GM23338 (cell line): ENCODE measurements around the gene HLCS. TPM values are rescaled to one million over a fixed set of nuclear protein-coding genes. Genes with fewer than 3 reads are reported as not detected.

Source experiments
- ATAC-seq: fragments of 200-7000 bp; cut with Tn5 transposase; 3 replicates; pipeline ENCODE4 v1.9.1; 2020
- DNase-seq: peaks from one replicate; pipeline ENCODE4 v3.0.0-alpha.2; 2015; ENCODE audit warnings: low spot score
- H2AFZ ChIP-seq: fragments of 200-600 bp; sonication (generic); 2 replicates; pipeline ENCODE4 v1.8.0; 2016; ENCODE audit warnings: antibody characterized with exemption, mild to moderate bottlenecking, moderate library complexity
- H3F3A ChIP-seq: fragments of 200-600 bp; sonication (generic); replicated peaks from 2 replicates; pipeline ENCODE4 v1.8.0; 2017; ENCODE audit warnings: antibody characterized with exemption, mixed run types, low read depth
- H3K27ac ChIP-seq: fragments of 200-600 bp; sonication (generic); 2 replicates; pipeline ENCODE4 v1.6.1; 2016; ENCODE audit warnings: low read depth
- H3K27me3 ChIP-seq: fragments of 200-600 bp; sonication (generic); 2 replicates; pipeline ENCODE4 v1.8.0; 2016; ENCODE audit warnings: mild to moderate bottlenecking, mixed run types, moderate library complexity; ENCODE audit not compliant: insufficient read depth
- H3K36me3 ChIP-seq: fragments of 200-600 bp; sonication (generic); 2 replicates; pipeline ENCODE4 v1.8.0; 2016; ENCODE audit warnings: mild to moderate bottlenecking; ENCODE audit not compliant: insufficient read depth
- H3K4me1 ChIP-seq: fragments of 200-600 bp; sonication (generic); 2 replicates; pipeline ENCODE4 v1.8.0; 2016; ENCODE audit warnings: mild to moderate bottlenecking, moderate library complexity; ENCODE audit not compliant: insufficient read depth
- H3K4me2 ChIP-seq: fragments of 200-600 bp; sonication (generic); 2 replicates; pipeline ENCODE4 v1.7.1; 2017; ENCODE audit warnings: mixed run types
- H3K4me3 ChIP-seq: fragments of 200-600 bp; sonication (generic); 2 replicates; pipeline ENCODE4 v1.6.1; 2016; ENCODE audit warnings: mixed run types
- H3K79me2 ChIP-seq: fragments of 200-600 bp; sonication (generic); replicated peaks from 2 replicates; pipeline ENCODE4 v1.8.0; 2017; ENCODE audit warnings: mild to moderate bottlenecking; ENCODE audit not compliant: insufficient read depth
- H3K9me2 ChIP-seq: fragments of 200-600 bp; sonication (generic); 2 replicates; pipeline ENCODE4 v1.8.0; 2017; ENCODE audit not compliant: insufficient read depth
- H4K20me1 ChIP-seq: fragments of 200-600 bp; sonication (generic); replicated peaks from 2 replicates; pipeline ENCODE4 v1.8.0; 2017; ENCODE audit warnings: mild to moderate bottlenecking; ENCODE audit not compliant: insufficient read depth
- H3K27ac Mint-ChIP-seq: 2 replicates; pipeline ENCODE4 v1.8.0; 2020; ENCODE audit warnings: inconsistent platforms, mild to moderate bottlenecking, moderate library complexity, mixed read lengths
- H3K27me3 Mint-ChIP-seq: 3 replicates; pipeline ENCODE4 v1.8.0; 2022; ENCODE audit warnings: low read depth, mild to moderate bottlenecking, moderate library complexity, mixed read lengths, inconsistent platforms; ENCODE audit not compliant: insufficient read depth, poor library complexity
- H3K36me3 Mint-ChIP-seq: 3 replicates; pipeline ENCODE4 v1.8.0; 2021; ENCODE audit warnings: low read depth, mild to moderate bottlenecking, inconsistent platforms, moderate library complexity, mixed read lengths
- H3K4me1 Mint-ChIP-seq: 3 replicates; pipeline ENCODE4 v1.8.0; 2020; ENCODE audit warnings: mild to moderate bottlenecking, inconsistent platforms, mixed read lengths
- H3K4me3 Mint-ChIP-seq: 3 replicates; pipeline ENCODE4 v1.8.0; 2021; ENCODE audit warnings: moderate library complexity, mild to moderate bottlenecking, inconsistent platforms, mixed read lengths
- H3K9me3 Mint-ChIP-seq: 3 replicates; pipeline ENCODE4 v1.8.0; 2020; ENCODE audit warnings: moderate library complexity, mild to moderate bottlenecking, inconsistent platforms, mixed read lengths
- CREB1 ChIP-seq: fragments of 250-450 bp; sonication (Bioruptor Pico); IDR thresholded peaks from 2 replicates; pipeline ENCODE4 v1.5.0; 2020; ENCODE audit warnings: low read depth, mild to moderate bottlenecking, moderate library complexity
- EZH2 ChIP-seq: fragments of 200-600 bp; sonication (generic); IDR thresholded peaks from one replicate; pipeline ENCODE4 v1.8.0; 2017; ENCODE audit warnings: antibody characterized with exemption, mild to moderate bottlenecking, low read depth; ENCODE audit not compliant: unreplicated experiment
- EZH2phosphoT487 ChIP-seq: fragments of 200-600 bp; sonication (generic); IDR thresholded peaks from one replicate; pipeline ENCODE4 v1.8.1; 2018; ENCODE audit warnings: antibody characterized with exemption; ENCODE audit not compliant: unreplicated experiment
- JUNB ChIP-seq: IDR thresholded peaks from one replicate; pipeline ENCODE4 v1.6.1; 2016; ENCODE audit warnings: antibody characterized with exemption; ENCODE audit not compliant: unreplicated experiment
- NANOG ChIP-seq: IDR thresholded peaks from 2 replicates; pipeline ENCODE4 v1.6.1; 2016; ENCODE audit warnings: antibody characterized with exemption, borderline replicate concordance
- POLR2AphosphoS5 ChIP-seq: IDR thresholded peaks from 2 replicates; pipeline ENCODE4 v1.6.1; 2016; ENCODE audit warnings: antibody characterized with exemption, low read depth
- REST ChIP-seq: IDR thresholded peaks from one replicate; pipeline ENCODE4 v1.6.1; 2018; ENCODE audit warnings: antibody characterized with exemption; ENCODE audit not compliant: unreplicated experiment
- STAT1 ChIP-seq: IDR thresholded peaks from one replicate; pipeline ENCODE4 v1.6.1; 2016; ENCODE audit warnings: antibody characterized with exemption; ENCODE audit not compliant: unreplicated experiment
- ZNF114 ChIP-seq: fragments of 250-450 bp; sonication (Bioruptor Pico); IDR thresholded peaks from 2 replicates; pipeline ENCODE4 v1.5.0; 2020; ENCODE audit warnings: mild to moderate bottlenecking, moderate library complexity
- ZNF331 ChIP-seq: fragments of 250-450 bp; sonication (Bioruptor Pico); IDR thresholded peaks from 2 replicates; pipeline ENCODE4 v1.5.0; 2020; ENCODE audit warnings: low read depth, mild to moderate bottlenecking, moderate library complexity
- ZNF462 ChIP-seq: fragments of 250-450 bp; sonication (Bioruptor Pico); IDR thresholded peaks from 2 replicates; pipeline ENCODE4 v1.5.0; 2020; ENCODE audit warnings: mild to moderate bottlenecking, moderate library complexity
- polyA plus RNA-seq: library from polyadenylated mRNA; unstranded; fragments of >200 nt; fragmentation: Nextera tagmentation; extraction: Ambion mirVana; gene quantifications from 2 replicates; pipeline ENCODE4 v1.2.1, GENCODE V29; 2016
- total RNA-seq: library from RNA; depleted of rRNA; stranded (reverse); fragments of >200 nt; shearing (Covaris generic); gene quantifications from 2 replicates; pipeline ENCODE4 v1.2.3, GENCODE V29; 2014
- TF ChIP-seq, protein P1 (sequence below): IDR thresholded peaks from 2 replicates; pipeline ENCODE4 v1.6.1; 2016; ENCODE audit warnings: antibody characterized with exemption
- TF ChIP-seq, protein P2 (sequence below), 2 experiments: fragments of 200-600 bp in 1 of 2; sonication (generic) in 1 of 2; conservative IDR thresholded peaks; 2 replicates each; pipeline versions ENCODE4 v1.5.1 to v1.6.1; 2016 to 2017; ENCODE audit warnings: antibody characterized with exemption in 2 of 2, low read depth in 2 of 2, mild to moderate bottlenecking in 2 of 2, moderate library complexity in 1 of 2

Gene HLCS
- total and polyA plus RNA-seq, 2 experiments from 2014 or later, result 6.1 to 14.7 TPM

DNA sequence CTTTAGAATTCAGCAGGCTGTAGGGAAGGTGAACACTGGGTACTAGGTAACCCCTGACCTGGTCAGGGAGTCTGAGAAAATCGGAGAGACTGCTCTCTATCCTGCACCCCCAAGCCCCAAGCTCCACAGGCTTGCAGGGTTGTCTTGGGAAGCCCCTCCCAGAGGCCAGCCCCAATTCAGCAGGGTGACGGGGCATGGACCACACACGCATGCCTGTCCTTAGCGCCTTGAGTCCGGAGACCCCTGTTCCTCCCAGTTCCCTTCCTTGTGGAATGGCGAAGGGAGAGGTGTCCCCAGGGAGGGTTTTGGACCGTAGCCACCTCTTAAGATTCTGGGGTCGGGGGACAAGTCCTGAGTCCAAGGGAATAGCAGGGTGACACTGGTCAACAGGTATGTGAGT lies 116.1 kb downstream of the HLCS start:
- no peaks in the 10 kb centered on the region for H3K9me3 Mint-ChIP-seq
- no peaks in the 10 kb centered on the region for H3K36me3 Mint-ChIP-seq
- no peak overlapping the region for H3K4me3 Mint-ChIP-seq
- ATAC-seq (no peak), DNase-seq (no peak)
- Histone ChIP-seq H2AFZ (no peak overlapping the region), H3K9me2 (no peaks in the 10 kb centered on the region), H3K36me3 (no peaks in the 10 kb centered on the region), H4K20me1 (no peaks in the 10 kb centered on the region), H3K4me2 (no peak overlapping the region), H3F3A (no peaks in the 10 kb centered on the region), H3K4me1 (no peaks in the 10 kb centered on the region; the same call in 1 of the 2 replicates), H3K27ac (no peak overlapping the region), H3K27me3 (no peaks in the 10 kb centered on the region), H3K79me2 (no peaks in the 10 kb centered on the region), H3K4me3 (no peak overlapping the region)
- H3K27me3 Mint-ChIP-seq, result no peaks in the 10 kb centered on the region
- TF ChIP-seq REST (no peak), ZNF462 (CRISPR knock-in tag) (no peak), POLR2AphosphoS5 (no peak), EZH2phosphoT487 (no peak), CREB1 (CRISPR knock-in tag) (no peak), EZH2 (no peak), ZNF114 (no peak), ZNF331 (no peak), STAT1 (no peak), NANOG (no peak), JUNB (no peak)
- TF ChIP-seq, protein P1, sequence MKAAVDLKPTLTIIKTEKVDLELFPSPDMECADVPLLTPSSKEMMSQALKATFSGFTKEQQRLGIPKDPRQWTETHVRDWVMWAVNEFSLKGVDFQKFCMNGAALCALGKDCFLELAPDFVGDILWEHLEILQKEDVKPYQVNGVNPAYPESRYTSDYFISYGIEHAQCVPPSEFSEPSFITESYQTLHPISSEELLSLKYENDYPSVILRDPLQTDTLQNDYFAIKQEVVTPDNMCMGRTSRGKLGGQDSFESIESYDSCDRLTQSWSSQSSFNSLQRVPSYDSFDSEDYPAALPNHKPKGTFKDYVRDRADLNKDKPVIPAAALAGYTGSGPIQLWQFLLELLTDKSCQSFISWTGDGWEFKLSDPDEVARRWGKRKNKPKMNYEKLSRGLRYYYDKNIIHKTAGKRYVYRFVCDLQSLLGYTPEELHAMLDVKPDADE, result no peak
- TF ChIP-seq, protein P2, sequence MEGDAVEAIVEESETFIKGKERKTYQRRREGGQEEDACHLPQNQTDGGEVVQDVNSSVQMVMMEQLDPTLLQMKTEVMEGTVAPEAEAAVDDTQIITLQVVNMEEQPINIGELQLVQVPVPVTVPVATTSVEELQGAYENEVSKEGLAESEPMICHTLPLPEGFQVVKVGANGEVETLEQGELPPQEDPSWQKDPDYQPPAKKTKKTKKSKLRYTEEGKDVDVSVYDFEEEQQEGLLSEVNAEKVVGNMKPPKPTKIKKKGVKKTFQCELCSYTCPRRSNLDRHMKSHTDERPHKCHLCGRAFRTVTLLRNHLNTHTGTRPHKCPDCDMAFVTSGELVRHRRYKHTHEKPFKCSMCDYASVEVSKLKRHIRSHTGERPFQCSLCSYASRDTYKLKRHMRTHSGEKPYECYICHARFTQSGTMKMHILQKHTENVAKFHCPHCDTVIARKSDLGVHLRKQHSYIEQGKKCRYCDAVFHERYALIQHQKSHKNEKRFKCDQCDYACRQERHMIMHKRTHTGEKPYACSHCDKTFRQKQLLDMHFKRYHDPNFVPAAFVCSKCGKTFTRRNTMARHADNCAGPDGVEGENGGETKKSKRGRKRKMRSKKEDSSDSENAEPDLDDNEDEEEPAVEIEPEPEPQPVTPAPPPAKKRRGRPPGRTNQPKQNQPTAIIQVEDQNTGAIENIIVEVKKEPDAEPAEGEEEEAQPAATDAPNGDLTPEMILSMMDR (conservative IDR thresholded peaks at IDR 0.05; ENCODE audit: low read depth in 2 of 2), result no peak
- H3K27ac Mint-ChIP-seq, result no peak overlapping the region
- no peaks in the 10 kb centered on the region for H3K4me1 Mint-ChIP-seq
